Epithelial cell of esophagus (primary cell): ENCODE data around the gene FRRS1L.
A peak's percentile ranks its signal among the peaks of the same experiment; 100 is the strongest.

Source experiments
- DNase-seq: peaks from one replicate; pipeline ENCODE4 v3.0.0; 2010; ENCODE audit warnings: low read depth
- H3K4me3 ChIP-seq: 2 replicates; pipeline ENCODE4 v1.5.1; 2011; ENCODE audit warnings: mild to moderate bottlenecking, low read length, control low read depth
- CTCF ChIP-seq: IDR thresholded peaks from 2 replicates; pipeline ENCODE4 v1.5.1; 2011; ENCODE audit warnings: low read depth, mild to moderate bottlenecking, low read length, control low read depth, inconsistent platforms; ENCODE audit not compliant: insufficient read depth; ENCODE audit errors: missing control alignments

FRRS1L gene

GRCh38 chr9:109150925-109151545 is 16.0 kb downstream of the FRRS1L start:
- peak; percentile 45 for DNase-seq

GRCh38 chr9:109149722-109150121 is 17.3 kb downstream of the FRRS1L start:
- DNase-seq, result no peak
- no peak overlapping the region for H3K4me3 ChIP-seq
- TF ChIP-seq CTCF, result no peak

More at GRCh38 chr9:109150925-109151545, 16.0 kb downstream of the FRRS1L start:
- H3K4me3 ChIP-seq, result no peak overlapping the region
- TF ChIP-seq CTCF, result no peak

- no peak for DNase-seq
- no peak overlapping the region for H3K4me3 ChIP-seq
- no peak for TF ChIP-seq CTCF
These were observed 18.0 kb downstream of the FRRS1L start for GRCh38 chr9:109149089-109149488.

- no peak for DNase-seq
- no peak for TF ChIP-seq CTCF
- no peak overlapping the region for H3K4me3 ChIP-seq
These were observed 22.0 kb downstream of the FRRS1L start for GRCh38 chr9:109145051-109145450.

- peak; percentile 38 for DNase-seq
- H3K4me3 ChIP-seq, result no peak overlapping the region
- peak; percentile 48 for TF ChIP-seq CTCF
These were observed 23.0 kb downstream of the FRRS1L start for GRCh38 chr9:109143881-109144562.

- no peak for DNase-seq
- H3K4me3 ChIP-seq, result no peak overlapping the region
- no peak for TF ChIP-seq CTCF
These were observed 25.7 kb downstream of the FRRS1L start for GRCh38 chr9:109141375-109141774.

GRCh38 chr9:109139851-109140250 is 27.2 kb downstream of the FRRS1L start:
- DNase-seq, result peak; percentile 71
- no peak overlapping the region for H3K4me3 ChIP-seq
- no peak for TF ChIP-seq CTCF
